ENCODE results near the gene SLBP.

SLBP gene

GRCh38 chr4:1748465-1748995 is 36.4 kb upstream of the SLBP start:
- peak; percentile 52 for DNase-seq

GRCh38 chr4:1747603-1747967 is 35.5 kb upstream of the SLBP start:
- DNase-seq: no peak

GRCh38 chr4:1746919-1747602 is 34.9 kb upstream of the SLBP start:
- no peak for DNase-seq

- peak; percentile 63 for DNase-seq
Measured at GRCh38 chr4:1746265-1746691, 34.2 kb upstream of the SLBP start.

DNA sequence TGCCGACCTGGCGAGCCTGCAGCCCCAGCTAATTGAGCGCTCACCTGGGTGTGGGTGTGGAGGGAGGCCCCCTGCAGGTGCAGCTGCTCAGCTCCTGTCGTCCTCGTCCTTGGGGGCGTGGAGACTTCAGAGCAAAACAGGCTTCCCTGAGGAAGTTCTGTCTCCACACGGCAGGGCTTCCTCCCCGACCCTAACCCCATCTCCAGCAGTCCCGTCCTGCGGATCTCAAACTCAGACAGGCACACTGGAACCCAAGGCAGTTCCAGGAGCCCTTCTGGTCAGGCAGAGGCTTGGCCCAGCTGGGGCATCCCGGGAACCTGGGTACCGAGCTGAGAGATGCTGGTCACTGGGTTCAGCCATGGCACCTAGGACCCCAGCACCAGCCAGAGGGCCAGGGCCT is 33.6 kb upstream of the SLBP start:
- no peak for DNase-seq

DNA sequence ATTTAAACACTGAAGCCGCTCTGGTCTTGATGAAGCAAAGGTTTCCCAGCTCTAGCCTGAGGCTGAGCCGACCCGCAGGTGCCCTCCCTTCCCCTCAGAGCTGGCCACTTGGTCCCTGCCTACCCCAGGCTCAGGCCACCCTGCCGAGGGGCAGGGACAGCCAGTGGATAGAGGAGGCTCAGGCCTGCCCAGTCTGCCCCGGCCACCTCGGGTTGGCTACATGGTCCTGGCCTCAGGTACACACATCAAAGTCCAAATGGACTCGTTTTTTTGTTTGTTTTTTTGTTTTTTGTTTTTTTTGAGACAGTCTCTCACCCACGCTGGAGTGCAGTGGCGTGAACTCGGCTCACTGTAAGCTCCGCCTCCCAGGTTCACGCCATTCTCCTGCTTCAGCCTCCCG is 33.0 kb upstream of the SLBP start:
- DNase-seq: no peak

GRCh38 chr4:1744552-1744951 is 32.4 kb upstream of the SLBP start:
- no peak for DNase-seq

DNA sequence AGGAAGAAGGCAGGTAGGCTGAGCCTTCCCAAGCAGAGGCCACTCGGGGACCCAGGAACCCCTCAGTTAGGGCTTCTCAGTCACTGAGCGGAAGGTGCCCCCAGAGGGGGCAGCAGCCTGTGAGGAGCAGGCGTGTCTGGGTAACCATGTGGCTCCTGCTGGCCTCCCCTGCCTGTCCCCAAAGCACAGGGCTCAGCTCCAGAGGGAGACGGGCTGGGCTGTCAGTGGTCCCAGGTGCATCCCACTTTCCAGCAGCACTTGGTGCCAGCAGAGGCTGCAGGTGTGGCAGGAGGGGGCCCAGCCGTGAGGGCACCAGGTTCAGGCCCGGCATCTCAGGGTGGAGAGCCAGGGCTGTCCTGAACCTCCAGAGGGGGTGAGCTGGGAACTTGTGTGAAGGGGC is 31.9 kb upstream of the SLBP start:
- DNase-seq: no peak

DNA sequence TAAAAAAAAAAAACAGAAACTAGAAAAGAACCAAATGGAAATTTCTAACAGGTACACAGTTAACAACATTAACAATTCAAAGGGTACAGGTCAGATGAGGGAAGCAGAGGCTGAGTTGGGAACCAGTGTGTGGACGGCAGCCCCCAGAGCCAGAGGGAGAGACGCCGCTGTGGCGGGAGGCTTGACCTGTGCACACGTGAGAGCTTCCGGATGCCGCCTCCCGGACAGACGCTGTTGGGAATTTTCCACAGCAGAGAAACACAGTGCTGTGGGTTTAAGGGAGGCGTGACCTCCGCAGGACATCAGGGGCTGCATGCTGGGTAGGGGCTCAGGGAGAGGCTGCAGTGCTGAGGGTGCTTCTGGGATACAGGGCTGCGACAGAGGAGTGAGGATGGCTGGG is 31.4 kb upstream of the SLBP start:
- DNase-seq: no peak

DNA sequence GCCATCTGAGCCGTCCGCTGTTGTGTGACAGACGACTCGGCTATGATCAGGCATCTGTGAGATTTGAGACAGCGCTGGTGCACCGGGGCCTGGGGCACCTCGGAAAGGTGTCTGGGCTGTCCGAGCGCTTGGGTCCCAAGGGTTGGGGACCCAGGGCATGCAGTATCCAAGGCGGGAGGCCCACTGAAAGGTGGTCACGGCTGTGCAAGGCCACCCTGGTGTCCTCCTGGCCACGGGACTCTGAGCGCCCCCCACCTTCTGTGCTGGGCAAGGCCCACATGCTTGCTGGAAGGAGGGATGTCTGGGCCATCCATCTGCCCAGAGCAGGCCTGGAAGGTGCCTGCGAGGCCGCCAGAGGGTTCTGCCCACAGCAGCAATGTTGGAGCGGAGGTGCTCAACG is 29.1 kb upstream of the SLBP start:
- DNase-seq: no peak

DNA sequence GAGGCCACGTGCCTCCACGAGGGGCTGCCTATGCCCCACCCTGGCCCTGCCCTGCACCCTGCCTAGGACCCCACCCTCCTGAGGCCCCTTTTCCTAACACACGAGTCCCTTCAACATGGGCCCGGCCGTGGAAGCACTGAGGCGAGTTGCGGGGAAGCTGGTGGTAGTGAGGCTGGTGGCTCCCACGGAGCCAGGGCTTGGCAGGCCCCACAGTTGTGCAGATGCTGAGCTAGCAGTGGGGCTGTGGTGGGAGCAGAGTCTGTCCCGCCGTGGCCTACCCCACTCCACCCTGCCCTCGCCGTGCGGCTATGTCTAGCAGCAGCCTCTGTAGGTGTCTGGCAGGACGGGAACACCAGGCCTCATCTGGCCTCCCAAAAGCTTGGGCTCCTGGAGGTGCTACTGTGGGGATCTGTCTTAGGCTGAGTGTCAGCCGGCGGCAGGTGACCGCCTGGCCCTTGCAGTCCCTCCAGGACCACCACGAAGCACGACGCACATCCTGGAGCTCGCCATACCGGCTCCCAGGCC is 28.0 kb upstream of the SLBP start:
- DNase-seq: no peak

GRCh38 chr4:1739358-1739757 is 27.2 kb upstream of the SLBP start:
- no peak for DNase-seq

DNA sequence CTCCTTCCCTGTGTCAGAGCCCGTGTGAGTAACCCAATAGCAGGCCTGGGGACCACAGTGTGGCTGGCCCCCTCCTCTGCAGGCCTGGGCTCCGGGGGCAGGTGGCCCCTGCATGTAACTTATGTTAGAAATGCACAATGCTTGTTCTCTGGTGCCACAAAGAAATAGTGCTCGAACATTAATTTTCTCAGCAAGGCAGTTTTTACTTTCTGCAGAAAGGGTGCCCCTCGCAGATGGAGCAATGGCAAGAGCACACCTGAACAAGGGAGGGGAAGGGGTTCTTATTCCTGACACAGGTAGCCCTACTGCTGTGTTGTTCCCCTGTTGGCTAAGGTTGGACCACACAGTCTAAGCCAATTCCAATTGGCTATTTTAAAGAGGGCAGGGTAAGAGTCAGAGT is 26.3 kb upstream of the SLBP start:
- no peak for DNase-seq

DNA sequence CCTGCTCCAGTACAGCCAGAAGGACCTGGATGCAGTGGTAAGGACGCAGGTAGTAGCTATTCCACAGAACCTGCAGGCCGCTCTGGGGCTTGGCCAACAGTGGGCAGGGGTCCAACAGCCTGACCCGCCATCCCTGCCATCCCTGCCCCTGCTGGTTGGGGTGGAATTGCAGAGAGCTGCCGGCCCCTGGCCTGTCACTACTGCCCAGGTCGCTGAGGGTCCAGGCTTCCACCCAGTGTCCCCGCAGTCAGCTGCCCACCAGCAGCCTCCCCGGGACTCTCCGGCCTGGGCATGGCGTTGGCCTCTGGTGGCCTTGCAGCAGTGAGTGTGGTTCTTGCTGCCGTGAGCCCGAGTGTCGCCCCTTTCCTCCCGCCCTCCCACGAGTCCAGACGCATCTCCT is 25.5 kb upstream of the SLBP start:
- DNase-seq: no peak

DNA sequence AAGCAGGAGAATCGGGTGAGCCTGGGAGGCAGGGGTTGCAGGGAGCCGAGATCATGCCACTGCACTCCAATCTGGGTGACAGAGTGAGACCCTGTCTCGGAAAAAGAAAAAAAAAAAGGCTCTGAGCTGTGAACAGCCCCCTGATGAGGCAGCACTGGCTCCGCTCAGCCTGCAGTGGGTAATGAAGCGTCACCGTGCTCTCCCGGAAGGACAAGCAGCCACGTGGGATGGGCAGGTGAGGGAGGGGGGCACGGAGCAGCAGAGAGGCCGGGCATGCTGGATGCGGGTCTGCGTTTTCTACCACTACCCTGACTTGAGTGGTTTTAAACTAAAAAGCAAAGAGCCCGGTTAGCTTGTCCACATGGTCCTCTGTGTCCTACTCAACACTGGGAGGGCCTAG is 24.7 kb upstream of the SLBP start:
- no peak for DNase-seq

GRCh38 chr4:1735215-1735614 is 23.1 kb upstream of the SLBP start:
- no peak for DNase-seq

DNA sequence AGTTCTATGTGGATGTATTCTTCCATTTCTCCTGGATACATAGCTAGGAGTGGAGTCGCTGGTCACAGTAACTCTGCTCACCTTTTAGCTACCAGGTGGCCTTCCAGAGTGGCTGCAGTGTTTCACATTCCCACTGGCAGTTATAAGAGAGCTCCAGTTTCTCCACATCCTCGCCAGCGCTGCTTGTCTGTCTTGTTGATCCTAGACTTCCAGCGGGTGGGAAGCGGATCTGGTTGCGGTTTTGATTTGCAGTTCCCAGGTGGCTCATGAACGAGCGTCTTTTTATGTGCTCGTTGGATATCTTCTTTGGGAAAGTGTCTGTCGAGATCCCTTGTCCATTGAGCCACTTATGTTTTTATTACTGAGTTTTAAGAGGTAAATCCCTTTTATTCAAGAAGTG is 20.8 kb upstream of the SLBP start:
- no peak for DNase-seq

DNA sequence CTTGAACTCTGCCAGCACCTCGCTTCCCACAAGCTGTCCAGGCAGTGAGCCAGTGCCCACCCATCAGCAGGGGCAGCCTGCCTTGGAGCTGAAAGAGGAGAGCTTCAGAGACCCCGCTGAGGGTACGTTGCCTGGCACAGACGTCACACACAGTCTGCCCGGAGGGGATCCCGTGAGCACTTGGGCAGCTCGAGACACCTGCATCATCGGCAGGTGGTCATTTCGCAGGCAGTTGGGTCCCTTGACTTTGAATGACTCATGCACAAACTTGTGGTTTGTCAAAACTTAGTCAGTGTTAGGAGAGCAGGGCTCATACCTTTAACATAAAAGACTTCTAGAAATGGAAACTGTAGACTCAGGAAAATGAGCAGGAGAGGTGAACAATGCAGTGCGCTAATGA is 19.1 kb upstream of the SLBP start:
- DNase-seq: no peak

GRCh38 chr4:1730532-1731135 is 18.5 kb upstream of the SLBP start:
- no peak for DNase-seq

DNA sequence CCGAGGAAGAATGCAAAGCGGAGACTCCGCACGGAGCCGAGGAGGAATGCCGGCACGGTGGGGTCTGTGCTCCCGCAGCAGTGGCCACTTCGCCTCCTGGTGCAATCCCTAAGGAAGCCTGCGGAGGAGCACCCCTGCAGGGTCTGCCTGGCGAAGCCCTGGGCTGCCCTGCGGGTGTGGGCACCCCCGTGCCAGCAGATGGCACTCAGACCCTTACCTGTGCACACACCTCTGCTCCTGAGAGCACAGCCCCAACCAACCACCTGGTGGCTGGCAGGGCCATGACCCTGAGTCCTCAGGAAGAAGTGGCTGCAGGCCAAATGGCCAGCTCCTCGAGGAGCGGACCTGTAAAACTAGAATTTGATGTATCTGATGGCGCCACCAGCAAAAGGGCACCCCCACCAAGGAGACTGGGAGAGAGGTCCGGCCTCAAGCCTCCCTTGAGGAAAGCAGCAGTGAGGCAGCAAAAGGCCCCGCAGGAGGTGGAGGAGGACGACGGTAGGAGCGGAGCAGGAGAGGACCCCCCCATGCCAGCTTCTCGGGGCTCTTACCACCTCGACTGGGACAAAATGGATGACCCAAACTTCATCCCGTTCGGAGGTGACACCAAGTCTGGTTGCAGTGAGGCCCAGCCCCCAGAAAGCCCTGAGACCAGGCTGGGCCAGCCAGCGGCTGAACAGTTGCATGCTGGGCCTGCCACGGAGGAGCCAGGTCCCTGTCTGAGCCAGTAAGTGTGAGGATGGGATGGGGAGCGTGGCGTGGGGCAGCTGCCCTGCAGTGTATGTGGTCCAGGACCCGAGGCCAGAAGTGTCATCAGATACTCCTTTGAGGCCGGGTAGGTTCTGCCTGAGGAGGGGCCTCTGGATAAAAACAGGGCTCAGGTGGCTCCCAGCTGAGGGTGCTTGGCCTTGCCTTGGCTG is 16.2 kb upstream of the SLBP start:
- DNase-seq: no peak

DNA sequence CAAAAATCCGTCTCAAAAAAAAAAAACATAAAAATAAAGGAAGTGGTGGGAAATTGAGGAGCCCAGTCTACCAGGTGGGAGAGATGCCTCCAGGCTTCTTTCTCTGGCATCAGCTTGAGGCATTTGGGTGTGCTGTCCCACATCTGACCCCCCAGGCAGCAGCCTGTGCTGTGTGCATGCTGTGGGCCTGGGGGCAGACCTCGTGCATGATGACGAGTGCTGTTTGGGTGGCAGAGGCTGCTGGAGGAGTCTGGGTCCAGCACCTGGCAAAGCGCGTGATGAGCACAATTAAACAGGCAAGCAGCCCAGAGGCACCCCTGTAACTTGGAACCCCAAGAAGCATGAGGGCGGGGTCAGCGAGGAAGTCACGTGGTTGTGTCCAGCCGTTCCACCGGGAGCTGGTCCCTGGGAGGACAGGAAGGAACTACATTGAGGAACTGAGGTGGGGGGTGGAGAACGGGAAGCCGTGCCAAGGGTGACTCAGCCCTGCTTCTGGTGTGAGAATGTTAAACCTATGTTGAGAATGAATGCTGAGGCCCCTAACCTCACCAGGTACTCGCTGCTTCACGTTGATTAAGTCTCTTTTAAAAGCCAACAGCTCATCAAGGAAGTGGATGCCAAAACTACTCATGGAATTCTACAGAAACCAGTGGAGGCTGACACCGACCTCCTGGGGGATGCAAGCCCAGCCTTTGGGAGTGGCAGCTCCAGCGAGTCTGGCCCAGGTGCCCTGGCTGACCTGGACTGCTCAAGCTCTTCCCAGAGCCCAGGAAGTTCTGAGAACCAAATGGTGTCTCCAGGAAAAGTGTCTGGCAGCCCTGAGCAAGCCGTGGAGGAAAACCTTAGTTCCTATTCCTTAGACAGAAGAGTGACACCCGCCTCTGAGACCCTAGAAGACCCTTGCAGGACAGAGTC is 15.3 kb upstream of the SLBP start:
- no peak for DNase-seq

- peak; percentile 87 for DNase-seq
Measured at GRCh38 chr4:1726146-1726934, 14.2 kb upstream of the SLBP start.

Data from CD4-positive, alpha-beta T cell treated with Interleukin-4 for 4 hours (primary cell).